Ovary (tissue), 9 donors: ENCODE results near the gene NEBL. TPM values are rescaled to one million over a fixed set of nuclear protein-coding genes. Genes with fewer than 3 reads are reported as not detected.

Experiments used
- DNase-seq, 5 donors: peaks; one replicate each; pipeline ENCODE4 v3.0.0-alpha.2; 2019 to 2020
- H3K27ac ChIP-seq, 2 donors: fragments of 200-600 bp; one replicate each; pipeline versions ENCODE4 v1.5.1 to v1.8.0; 2019 to 2022
- H3K27me3 ChIP-seq: fragments of 200-600 bp; one replicate; pipeline ENCODE4 v1.8.0; 2022
- H3K36me3 ChIP-seq: fragments of 200-600 bp; sonication (generic); one replicate; pipeline ENCODE4 v1.5.1; 2019
- H3K4me1 ChIP-seq: one replicate; pipeline ENCODE4 v1.8.1; 2013; ENCODE audit warnings: mild to moderate bottlenecking, moderate library complexity; ENCODE audit not compliant: insufficient read depth
- H3K4me3 ChIP-seq: fragments of 200-600 bp; sonication (generic); one replicate; pipeline ENCODE4 v1.5.1; 2017
- H3K9me3 ChIP-seq, 2 donors: fragments of 200-600 bp in 1 of 2; sonication (generic) in 1 of 2; one replicate each; pipeline versions ENCODE4 v1.5.1 to v1.8.1; 2013 to 2019; ENCODE audit warnings: mild to moderate bottlenecking in 1 of 2, moderate library complexity in 1 of 2
- EP300 ChIP-seq: sonication (generic); formaldehyde crosslinking; IDR thresholded peaks from one replicate; pipeline ENCODE4 v1.6.1; 2017; ENCODE audit warnings: antibody characterized with exemption
- POLR2A ChIP-seq: fragments of 450-650 bp; IDR thresholded peaks from one replicate; pipeline ENCODE4 v1.6.1; 2017; ENCODE audit warnings: antibody characterized with exemption, mild to moderate bottlenecking, moderate library complexity
- WGBS, 3 donors: extraction: QIAGEN DNeasy Blood & Tissue Kit in 1 of 3; methylation state at CpG; one replicate each; pipeline versions ENCODE4 v1.1.5 to v1.1.7; 2013 to 2017; 5-methylcytosine and 5-hydroxymethylcytosine counted together
- intact Hi-C, 4 donors: fragments of 100-400 bp; cut with DNase I; formaldehyde crosslinking; loops; one replicate each; pipeline versions ENCODE4 v1.11.0 to v1.15.1; 2022 to 2023
- polyA plus RNA-seq, 2 donors: library from polyadenylated mRNA; stranded (reverse); fragments of 200-250 nt in 1 of 2; fragments of 350-450 nt in 1 of 2; fragmentation: Illumina TruSeq in 1 of 2; extraction: RNeasy Lipid Tissue Mini Kit (QIAGEN cat#74804) in 1 of 2; gene quantifications; one replicate each; pipeline ENCODE4 v1.2.3, GENCODE V29; 2013 to 2014
- total RNA-seq, 7 donors: library from RNA; depleted of rRNA in 2 of 7; stranded (reverse); fragments of >200 nt in 2 of 7; fragmentation: NEBNext Ultra II Directional in 3 of 7; extraction: Animal tissue kit (Norgen Biotek cat#: 25700) in 3 of 7; gene quantifications; one replicate each; pipeline versions ENCODE4 v1.1.0 to v1.2.4, GENCODE V29; 2016 to 2023
- TF ChIP-seq, protein P1 (sequence below), 3 donors: fragments of 450-650 bp in 2 of 3; fragments of 200-600 bp in 1 of 3; IDR thresholded peaks; one replicate each; pipeline versions ENCODE4 v1.5.1 to v1.8.0; 2016 to 2022; ENCODE audit warnings: antibody characterized with exemption in 3 of 3, mild to moderate bottlenecking in 1 of 3
- donor health status: DM: no; HTN: no; CAD: no; lungs with moderate emphysema.
- donor health status: DM: no; HTN: no; CAD: no.
- donor health status: Bipolar disorder and iron deficiency.
- donor health status: DM: yes; HTN: yes; CAD: no.
- donor health status: DM: no; HTN: no; CAD: no.
- donor health status: DM: yes; HTN: yes; CAD: no.

The NEBL gene
- total and polyA plus RNA-seq, 9 donors, result 0.83 to 17.9 (median 3.1) TPM

DNA sequence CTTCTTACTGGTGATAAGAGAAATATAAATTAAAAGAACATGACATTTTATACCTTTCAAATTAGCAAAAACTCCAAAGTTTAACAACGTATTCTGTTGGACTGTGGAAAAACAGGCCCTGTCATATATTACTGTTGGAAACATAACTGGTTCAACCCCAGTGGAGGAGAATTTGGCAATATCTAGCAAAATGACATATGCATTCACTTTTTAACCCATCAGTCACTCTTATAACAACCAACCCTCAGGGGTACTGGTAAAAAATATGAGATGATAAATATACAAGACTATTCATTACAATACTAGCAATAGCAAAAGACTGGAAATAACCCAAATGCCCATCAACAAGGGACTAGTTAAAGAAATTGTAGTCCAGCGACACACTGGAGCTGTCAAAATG is 22.9 kb upstream of the NEBL start:
- H3K36me3 ChIP-seq, result no peaks in the 10 kb centered on the region
- no peak for TF ChIP-seq EP300
- TF ChIP-seq POLR2A, result no peak
- TF ChIP-seq, protein P1, sequence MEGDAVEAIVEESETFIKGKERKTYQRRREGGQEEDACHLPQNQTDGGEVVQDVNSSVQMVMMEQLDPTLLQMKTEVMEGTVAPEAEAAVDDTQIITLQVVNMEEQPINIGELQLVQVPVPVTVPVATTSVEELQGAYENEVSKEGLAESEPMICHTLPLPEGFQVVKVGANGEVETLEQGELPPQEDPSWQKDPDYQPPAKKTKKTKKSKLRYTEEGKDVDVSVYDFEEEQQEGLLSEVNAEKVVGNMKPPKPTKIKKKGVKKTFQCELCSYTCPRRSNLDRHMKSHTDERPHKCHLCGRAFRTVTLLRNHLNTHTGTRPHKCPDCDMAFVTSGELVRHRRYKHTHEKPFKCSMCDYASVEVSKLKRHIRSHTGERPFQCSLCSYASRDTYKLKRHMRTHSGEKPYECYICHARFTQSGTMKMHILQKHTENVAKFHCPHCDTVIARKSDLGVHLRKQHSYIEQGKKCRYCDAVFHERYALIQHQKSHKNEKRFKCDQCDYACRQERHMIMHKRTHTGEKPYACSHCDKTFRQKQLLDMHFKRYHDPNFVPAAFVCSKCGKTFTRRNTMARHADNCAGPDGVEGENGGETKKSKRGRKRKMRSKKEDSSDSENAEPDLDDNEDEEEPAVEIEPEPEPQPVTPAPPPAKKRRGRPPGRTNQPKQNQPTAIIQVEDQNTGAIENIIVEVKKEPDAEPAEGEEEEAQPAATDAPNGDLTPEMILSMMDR (IDR thresholded peaks at IDR 0.05), result no peak
- 78 to 93% (median 89%) methylated on average over 2 of the region's 2 CpGs for WGBS, 3 donors
- H3K9me3 ChIP-seq, result no peaks in the 10 kb centered on the region
- no peak overlapping the region for H3K4me3 ChIP-seq
- no peak overlapping the region for H3K27ac ChIP-seq
- H3K4me1 ChIP-seq, result no peaks in the 10 kb centered on the region
- intact Hi-C loops, result no loop called here
- no peaks in the 10 kb centered on the region for H3K27me3 ChIP-seq
- DNase-seq, result no peak

DNA sequence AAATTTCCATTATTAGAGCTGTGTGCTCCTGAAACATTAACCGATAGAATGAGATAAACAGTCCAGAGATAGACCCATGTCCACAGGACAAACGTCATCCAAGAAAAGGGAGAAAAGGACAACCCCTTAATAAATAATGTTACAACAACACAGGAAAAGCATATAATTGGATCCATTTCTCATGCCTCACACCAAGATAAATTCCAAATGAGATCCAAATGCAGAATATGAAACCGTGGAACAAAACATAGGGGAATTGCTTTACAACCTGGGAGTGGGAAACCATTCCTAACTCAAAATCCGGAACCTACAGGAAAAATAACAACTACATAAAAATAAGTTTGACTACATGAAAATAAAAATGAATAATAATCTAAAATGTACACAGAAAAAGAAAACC is 22.4 kb upstream of the NEBL start:
- DNase-seq, result no peak
- Histone ChIP-seq H3K4me1 (no peaks in the 10 kb centered on the region), H3K27me3 (no peaks in the 10 kb centered on the region), H3K9me3 (no peaks in the 10 kb centered on the region), H3K27ac (no peak overlapping the region), H3K4me3 (no peak overlapping the region), H3K36me3 (no peaks in the 10 kb centered on the region)
- intact Hi-C loops, result no loop called here
- TF ChIP-seq, protein P1 (IDR thresholded peaks at IDR 0.05), result no peak
- TF ChIP-seq POLR2A (no peak), EP300 (no peak)
- 61 to 82% (median 78%) methylated on average over 4 of the region's 4 CpGs for WGBS, 3 donors

DNA sequence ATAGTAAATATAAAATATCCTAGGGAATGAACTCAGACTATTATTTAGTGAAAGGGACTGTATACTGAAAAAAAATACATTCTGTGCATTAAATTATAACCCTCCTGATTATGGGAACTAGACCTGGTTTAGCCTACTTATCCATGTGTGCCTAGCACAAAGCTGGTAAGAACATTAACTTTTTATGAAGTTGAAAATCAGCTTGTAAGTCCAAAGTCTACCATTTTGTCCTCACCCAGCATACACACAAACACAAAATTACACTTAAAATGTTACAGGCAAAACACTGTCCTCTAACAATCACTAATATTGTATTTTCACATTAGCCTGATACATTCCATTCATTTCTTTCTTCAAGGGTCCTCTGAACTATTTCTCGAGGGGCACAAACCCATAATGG is 19.9 kb upstream of the NEBL start:
- Histone ChIP-seq H3K36me3 (no peaks in the 10 kb centered on the region), H3K4me1 (no peaks in the 10 kb centered on the region), H3K9me3 (no peaks in the 10 kb centered on the region), H3K27me3 (no peaks in the 10 kb centered on the region), H3K27ac (no peak overlapping the region), H3K4me3 (no peak overlapping the region)
- 76 to 84% (median 83%) methylated on average over 1 of the region's 1 CpG for WGBS, 3 donors
- DNase-seq, result no peak
- TF ChIP-seq EP300 (no peak), POLR2A (no peak)
- TF ChIP-seq, protein P1 (IDR thresholded peaks at IDR 0.05), result no peak
- intact Hi-C loops, result no loop called here

DNA sequence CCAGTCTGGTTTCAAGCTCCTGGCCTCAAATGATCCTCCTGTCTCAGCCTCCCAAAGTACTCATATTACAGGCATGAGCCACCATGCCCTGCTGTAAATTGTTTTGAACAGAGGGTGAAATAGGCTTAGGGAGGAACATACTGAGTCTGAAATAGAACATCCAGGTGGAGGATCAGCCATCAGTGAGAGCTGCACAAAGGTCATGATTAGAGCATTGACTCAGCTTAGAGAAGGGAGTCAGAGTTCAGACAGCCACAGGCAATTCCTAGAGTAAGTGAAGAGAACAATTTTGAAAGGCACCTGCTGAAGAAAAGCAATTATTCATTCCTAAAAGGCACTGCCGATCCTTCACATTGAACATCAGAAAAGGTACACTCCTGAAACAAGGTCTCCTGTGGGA is 15.9 kb upstream of the NEBL start:
- no peaks in the 10 kb centered on the region for H3K27me3 ChIP-seq
- TF ChIP-seq, protein P1 (IDR thresholded peaks at IDR 0.05), result no peak
- TF ChIP-seq EP300, result no peak
- no peak for TF ChIP-seq POLR2A
- intact Hi-C loops, result no loop called here
- no peak overlapping the region for H3K27ac ChIP-seq
- 89 to 100% (median 93%) methylated on average over 1 of the region's 1 CpG for WGBS, 3 donors
- H3K4me1 ChIP-seq, result no peaks in the 10 kb centered on the region
- no peak for DNase-seq
- H3K36me3 ChIP-seq, result no peaks in the 10 kb centered on the region
- no peak overlapping the region for H3K4me3 ChIP-seq
- no peaks in the 10 kb centered on the region for H3K9me3 ChIP-seq

DNA sequence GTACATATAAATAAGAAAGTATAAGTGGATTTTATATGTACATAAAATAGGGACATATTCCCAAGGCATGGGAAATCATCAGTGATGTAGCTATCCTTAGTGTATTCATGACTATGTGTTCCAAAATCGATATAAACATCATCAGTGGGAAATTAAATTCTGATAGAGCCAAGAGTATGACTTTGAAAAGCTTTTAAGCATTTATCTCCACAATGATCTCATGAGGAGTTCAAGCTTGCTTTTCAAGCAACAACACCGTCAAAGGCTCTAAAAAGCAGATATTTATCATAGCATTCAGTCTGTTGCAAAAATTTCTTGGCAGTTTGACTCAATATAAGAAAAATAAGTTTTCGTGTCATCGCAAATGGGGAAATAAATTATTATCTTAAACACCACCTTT is 14.5 kb upstream of the NEBL start:
- Histone ChIP-seq H3K4me3 (no peak overlapping the region), H3K36me3 (no peaks in the 10 kb centered on the region), H3K27ac (no peak overlapping the region), H3K27me3 (no peaks in the 10 kb centered on the region), H3K4me1 (no peaks in the 10 kb centered on the region), H3K9me3 (no peaks in the 10 kb centered on the region)
- TF ChIP-seq POLR2A (no peak), EP300 (no peak)
- TF ChIP-seq, protein P1 (IDR thresholded peaks at IDR 0.05), result no peak
- intact Hi-C loops, result no loop called here
- 88 to 91% (median 90%) methylated on average over 4 of the region's 4 CpGs for WGBS, 3 donors
- no peak for DNase-seq
